ENCODE measurements around the gene DCAF10. TPM values are rescaled to one million over a fixed set of nuclear protein-coding genes. Genes with fewer than 3 reads are reported as not detected.
A peak's percentile ranks its signal among the peaks of the same experiment; 100 is the strongest.

The DCAF10 gene
- total RNA-seq, 1 experiment from 2014 or later = 11.8 TPM

DNA sequence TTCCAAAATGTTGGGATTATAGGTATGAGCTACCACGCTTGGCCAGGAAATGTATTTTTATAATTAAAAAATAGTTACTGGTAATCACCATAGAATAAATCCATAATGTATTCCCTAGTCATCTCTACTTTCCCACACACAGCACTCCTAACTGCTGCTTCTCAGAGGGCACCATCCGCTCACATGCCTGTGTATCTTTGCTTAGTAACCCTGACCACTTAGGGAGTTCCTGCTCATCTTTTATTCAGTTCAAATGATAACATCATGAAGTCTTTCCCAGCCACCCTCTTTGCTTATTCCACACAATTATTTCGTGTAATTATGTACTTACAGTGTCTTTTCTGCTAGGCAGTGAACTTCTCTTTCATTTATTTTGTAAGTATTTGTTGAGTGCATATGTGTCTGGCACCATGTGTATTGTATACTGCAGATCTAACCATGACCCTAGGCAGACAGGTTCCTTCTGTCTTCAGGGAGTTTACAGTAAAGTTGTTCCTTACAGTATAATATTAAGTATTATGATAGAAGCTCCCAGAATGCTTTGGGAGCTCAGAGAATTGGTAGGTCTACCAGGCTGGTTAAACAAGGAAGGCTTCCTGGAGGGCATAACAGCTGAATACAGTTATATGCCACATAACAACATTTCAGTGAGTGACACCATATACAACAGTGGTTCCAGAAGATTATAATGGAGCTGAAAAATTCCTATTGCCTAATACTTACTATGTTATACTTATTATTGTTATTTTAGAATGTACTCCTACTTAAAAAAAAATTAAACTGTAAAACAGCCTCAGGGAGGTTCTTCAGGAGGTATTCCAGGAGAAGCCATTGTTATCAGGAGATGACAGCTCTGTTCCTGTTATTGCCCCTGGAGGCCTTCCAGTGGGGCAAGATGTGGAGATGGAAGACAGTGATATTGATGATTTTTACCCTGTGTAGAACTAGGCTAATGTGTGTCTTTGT lies 39.2 kb downstream of the DCAF10 start:
- POLR2A ChIA-PET (ENCODE audit: unreplicated experiment) = interaction anchor here (0.5 to 0.7 kb wide), 2 partner anchors 21 to 130 kb away, joined by 3 to 5 read pairs; no protein-coding TSS in a partner anchor
- peaks cover 20% of the 10 kb centered on the region for H3K4me1 ChIP-seq (ENCODE audit: insufficient read depth, low read length)
- no TSS peak for BruUV-seq (replicated peaks)
- peaks cover 4% of the 10 kb centered on the region; the same call in 1 of the 2 replicates for H3K36me3 ChIP-seq (ENCODE audit: low read depth, low read length)
- H3K27me3 ChIP-seq (ENCODE audit: low read length) = no peaks in the 10 kb centered on the region
- TF ChIP-seq, protein P1, sequence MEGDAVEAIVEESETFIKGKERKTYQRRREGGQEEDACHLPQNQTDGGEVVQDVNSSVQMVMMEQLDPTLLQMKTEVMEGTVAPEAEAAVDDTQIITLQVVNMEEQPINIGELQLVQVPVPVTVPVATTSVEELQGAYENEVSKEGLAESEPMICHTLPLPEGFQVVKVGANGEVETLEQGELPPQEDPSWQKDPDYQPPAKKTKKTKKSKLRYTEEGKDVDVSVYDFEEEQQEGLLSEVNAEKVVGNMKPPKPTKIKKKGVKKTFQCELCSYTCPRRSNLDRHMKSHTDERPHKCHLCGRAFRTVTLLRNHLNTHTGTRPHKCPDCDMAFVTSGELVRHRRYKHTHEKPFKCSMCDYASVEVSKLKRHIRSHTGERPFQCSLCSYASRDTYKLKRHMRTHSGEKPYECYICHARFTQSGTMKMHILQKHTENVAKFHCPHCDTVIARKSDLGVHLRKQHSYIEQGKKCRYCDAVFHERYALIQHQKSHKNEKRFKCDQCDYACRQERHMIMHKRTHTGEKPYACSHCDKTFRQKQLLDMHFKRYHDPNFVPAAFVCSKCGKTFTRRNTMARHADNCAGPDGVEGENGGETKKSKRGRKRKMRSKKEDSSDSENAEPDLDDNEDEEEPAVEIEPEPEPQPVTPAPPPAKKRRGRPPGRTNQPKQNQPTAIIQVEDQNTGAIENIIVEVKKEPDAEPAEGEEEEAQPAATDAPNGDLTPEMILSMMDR (conservative IDR thresholded peaks at IDR 0.05; ENCODE audit: low read depth, low read length) = no peak
- TF ChIP-seq EZH2 (IDR thresholded peaks at IDR 0.05; ENCODE audit: low read length, unreplicated experiment) (no peak), EZH2phosphoT487 (IDR thresholded peaks at IDR 0.05; ENCODE audit: borderline replicate concordance, low read length) (no peak)
- DNase-seq = peak; percentile 31
- H3K79me2 ChIP-seq (ENCODE audit: low read length) = peaks cover 5% of the 10 kb centered on the region; the same call in 1 of the 2 replicates
- H3K4me3 ChIP-seq (ENCODE audit: low read length) = no peak overlapping the region
- peak; percentile 22; the same call in 1 of the 2 replicates for ATAC-seq
- intact Hi-C loops (cut with micrococcal nuclease) = loop anchor here (5.0 kb wide), 1 partner anchor 62 kb away; no protein-coding TSS in a partner anchor
- no peak overlapping the region for H3K4me2 ChIP-seq (ENCODE audit: low read length)
- CTCF ChIA-PET = interaction anchor here (0.6 kb wide), 1 partner anchor 42 kb away, joined by 5 read pairs; no protein-coding TSS in a partner anchor
- no peaks in the 10 kb centered on the region for H3K9me2 ChIP-seq (replicated peaks; ENCODE audit: low read length)
- H3K9me3 ChIP-seq (ENCODE audit: low read length) = no peaks in the 10 kb centered on the region
- H3K27ac ChIP-seq (ENCODE audit: low read length) = no peak overlapping the region
- no peaks in the 10 kb centered on the region for H3F3A ChIP-seq (ENCODE audit: low read length, unreplicated experiment)
- no peak overlapping the region for H3K9ac ChIP-seq (ENCODE audit: low read length)
- no peak overlapping the region for H2AFZ ChIP-seq (ENCODE audit: low read length)
- no peaks in the 10 kb centered on the region for H4K20me1 ChIP-seq (ENCODE audit: low read length)

DNA sequence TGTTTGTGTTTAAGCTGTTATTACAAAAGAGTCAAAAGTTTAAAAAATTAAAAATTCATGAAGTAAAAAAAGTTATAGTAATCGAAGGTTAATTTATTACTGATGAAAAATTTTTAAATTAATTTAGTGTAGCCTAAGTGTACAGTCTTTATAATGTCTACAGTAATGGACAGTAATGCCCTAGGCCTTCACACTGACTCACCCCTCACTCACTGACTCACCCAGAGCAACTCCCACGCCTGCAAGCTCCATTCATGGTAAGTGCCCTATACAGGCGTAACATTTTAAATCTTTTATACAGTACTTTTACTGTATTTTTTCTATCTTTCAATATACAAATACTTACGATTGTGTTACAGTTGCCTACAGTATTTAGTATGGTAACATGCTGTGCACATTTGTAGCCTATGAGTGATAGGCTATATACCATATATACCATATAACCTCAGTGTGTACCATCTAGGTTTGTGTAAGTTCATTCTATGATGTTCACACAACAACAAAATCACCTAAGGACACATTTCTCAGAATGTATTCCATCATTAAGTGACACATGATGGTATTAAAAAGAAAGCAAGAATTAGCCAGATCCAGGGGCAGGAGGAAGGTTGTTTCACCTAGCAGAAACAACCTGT lies 40.1 kb downstream of the DCAF10 start:
- ATAC-seq = peak; percentile 91
- peak overlapping the region; percentile 52 for H3K27ac ChIP-seq (ENCODE audit: low read length)
- CTCF ChIA-PET = no interaction called here

More for the DNA sequence above, 40.1 kb downstream of the DCAF10 start:
- Histone ChIP-seq H3K4me3 (ENCODE audit: low read length) (no peak overlapping the region), H4K20me1 (ENCODE audit: low read length) (no peaks in the 10 kb centered on the region), H3K9me3 (ENCODE audit: low read length) (no peaks in the 10 kb centered on the region), H2AFZ (ENCODE audit: low read length) (no peak overlapping the region), H3K9ac (ENCODE audit: low read length) (no peak overlapping the region), H3K4me1 (ENCODE audit: insufficient read depth, low read length) (peaks cover 20% of the 10 kb centered on the region), H3K79me2 (ENCODE audit: low read length) (peaks cover 5% of the 10 kb centered on the region; the same call in 1 of the 2 replicates), H3K27me3 (ENCODE audit: low read length) (no peaks in the 10 kb centered on the region), H3F3A (ENCODE audit: low read length, unreplicated experiment) (no peaks in the 10 kb centered on the region), H3K9me2 (replicated peaks; ENCODE audit: low read length) (no peaks in the 10 kb centered on the region), H3K36me3 (ENCODE audit: low read depth, low read length) (peaks cover 4% of the 10 kb centered on the region; the same call in 1 of the 2 replicates), H3K4me2 (ENCODE audit: low read length) (peak overlapping the region; percentile 48)
- intact Hi-C loops (cut with micrococcal nuclease) = loop anchor here (5.0 kb wide), 1 partner anchor 63 kb away; no protein-coding TSS in a partner anchor
- TF ChIP-seq EZH2 (IDR thresholded peaks at IDR 0.05; ENCODE audit: low read length, unreplicated experiment) = no peak
- no peak for TF ChIP-seq EZH2phosphoT487 (IDR thresholded peaks at IDR 0.05; ENCODE audit: borderline replicate concordance, low read length)
- TF ChIP-seq, protein P1 (conservative IDR thresholded peaks at IDR 0.05; ENCODE audit: low read depth, low read length) = no peak
- POLR2A ChIA-PET (ENCODE audit: unreplicated experiment) = interaction anchor here (0.5 kb wide), 1 partner anchor 21 kb away, joined by 5 read pairs; no protein-coding TSS in a partner anchor
- no TSS peak for BruUV-seq (replicated peaks)
- DNase-seq = peak; percentile 71
